Endothelial cell of umbilical vein (primary cell): ENCODE results near the gene NRG3. TPM values are rescaled to one million over a fixed set of nuclear protein-coding genes. Genes with fewer than 3 reads are reported as not detected.

Source experiments
- BruUV-seq: library from RNA; stranded (reverse); fragments of 400-500 nt; replicated peaks from 2 replicates; lab custom pipeline; 2021; lab: Mats Ljungman, UMichigan
- CTCF ChIA-PET: fragments of 300-600, 350-600 bp; sonication (Branson Sonifier 250); formaldehyde crosslinking; loops from one replicate; lab custom pipeline; 2021; ENCODE audit warnings: antibody characterized with exemption, inconsistent platforms; lab: Charles Lee
- POLR2A ChIA-PET: fragments of 300-600, 350-600 bp; sonication (Branson Sonifier 250); formaldehyde crosslinking; loops from one replicate; lab custom pipeline; 2021; ENCODE audit warnings: antibody characterized with exemption, inconsistent platforms; lab: Charles Lee
- DNase-seq: peaks from one replicate; pipeline ENCODE4 v3.0.0-alpha.2; 2011; ENCODE audit warnings: low read depth, low spot score
- FAIRE-seq: peaks from 2 replicates; lab custom pipeline; 2011; peaks lifted over from hg19 to GRCh38; lab: Jason Lieb, UNC
- H2AFZ ChIP-seq: 2 replicates; pipeline ENCODE4 v1.6.0; 2012; ENCODE audit warnings: low read depth, low read length, control low read depth, inconsistent platforms
- H3K27ac ChIP-seq: 2 replicates; pipeline ENCODE4 v1.5.1; 2011; ENCODE audit warnings: low read depth, mild to moderate bottlenecking, control low read depth, low read length, moderate library complexity; ENCODE audit not compliant: insufficient read depth
- H3K27me3 ChIP-seq, 2 experiments: 2 replicates each; pipeline versions ENCODE4 v1.6.0 to v1.6.1; 2011; ENCODE audit warnings: low read length in 2 of 2, mixed read lengths in 1 of 2; ENCODE audit not compliant: control insufficient read depth in 2 of 2, insufficient read depth in 2 of 2
- H3K36me3 ChIP-seq, 2 experiments: 2 replicates in 1 of 2; 3 replicates in 1 of 2; pipeline ENCODE4 v1.5.1; 2011; ENCODE audit warnings: low read length in 2 of 2, mild to moderate bottlenecking in 1 of 2, moderate library complexity in 1 of 2; ENCODE audit not compliant: control insufficient read depth in 2 of 2, insufficient read depth in 2 of 2; ENCODE audit errors: extremely low read depth in 1 of 2
- H3K4me1 ChIP-seq: 3 replicates; pipeline ENCODE4 v1.5.1; 2011; ENCODE audit warnings: mild to moderate bottlenecking, low read length; ENCODE audit not compliant: control insufficient read depth, insufficient read depth; ENCODE audit errors: extremely low read depth
- H3K4me2 ChIP-seq: 2 replicates; pipeline ENCODE4 v1.6.1; 2011; ENCODE audit warnings: low read length, control low read depth, mixed read lengths; ENCODE audit not compliant: insufficient read depth
- H3K4me3 ChIP-seq, 3 experiments: fragments of 200-600 bp in 1 of 3; sonication (generic), shearing (Covaris generic) in 1 of 3; replicated peaks in 1 of 3; 2 replicates each; pipeline ENCODE4 v1.5.1; 2011 to 2016; ENCODE audit warnings: control low read depth in 3 of 3, low read length in 3 of 3, mild to moderate bottlenecking in 2 of 3, inconsistent platforms in 1 of 3, low read depth in 1 of 3, moderate library complexity in 1 of 3; ENCODE audit not compliant: insufficient read depth in 1 of 3
- H3K79me2 ChIP-seq: 2 replicates; pipeline ENCODE4 v1.6.0; 2012; ENCODE audit warnings: low read length, inconsistent platforms; ENCODE audit not compliant: control insufficient read depth, insufficient read depth
- H3K9ac ChIP-seq: replicated peaks from 2 replicates; pipeline ENCODE3; 2011; ENCODE audit warnings: low read length, control low read depth; ENCODE audit not compliant: insufficient read depth; ENCODE audit errors: extremely low read depth
- H3K9me1 ChIP-seq: replicated peaks from 3 replicates; pipeline ENCODE4 v1.6.0; 2011; ENCODE audit warnings: mild to moderate bottlenecking, low read length; ENCODE audit not compliant: control insufficient read depth, insufficient read depth; ENCODE audit errors: extremely low read depth
- H3K9me3 ChIP-seq: replicated peaks from 2 replicates; pipeline ENCODE4 v1.5.1; 2012; ENCODE audit warnings: low read length, inconsistent platforms; ENCODE audit not compliant: control insufficient read depth, insufficient read depth
- H4K20me1 ChIP-seq: replicated peaks from 2 replicates; pipeline ENCODE3; 2011; ENCODE audit warnings: mild to moderate bottlenecking, low read length; ENCODE audit not compliant: control insufficient read depth, insufficient read depth; ENCODE audit errors: extremely low read depth
- EZH2 ChIP-seq: IDR thresholded peaks from 2 replicates; pipeline ENCODE4 v1.6.1; 2012; ENCODE audit warnings: borderline replicate concordance, low read depth, mild to moderate bottlenecking, moderate library complexity, low read length, inconsistent platforms; ENCODE audit not compliant: severe bottlenecking
- FOS ChIP-seq: IDR thresholded peaks from 2 replicates; pipeline ENCODE4 v1.6.1; 2011; ENCODE audit warnings: mild to moderate bottlenecking, low read length, moderate library complexity, borderline replicate concordance; ENCODE audit not compliant: insufficient read depth
- GATA2 ChIP-seq: IDR thresholded peaks from 2 replicates; pipeline ENCODE4 v1.7.0; 2011; ENCODE audit warnings: low read depth, mild to moderate bottlenecking, moderate library complexity, mixed read lengths, low read length; ENCODE audit not compliant: insufficient read length, insufficient read depth
- JUN ChIP-seq: IDR thresholded peaks from 2 replicates; pipeline ENCODE4 v1.6.1; 2011; ENCODE audit warnings: borderline replicate concordance, low read depth; ENCODE audit not compliant: insufficient read length, insufficient read depth
- MYC ChIP-seq: IDR thresholded peaks from one replicate; pipeline ENCODE4 v1.6.1; 2011; ENCODE audit warnings: mild to moderate bottlenecking, low read depth, low read length
- POLR2A ChIP-seq: IDR thresholded peaks from 2 replicates; pipeline ENCODE4 v1.6.1; 2012; ENCODE audit warnings: low read depth, mild to moderate bottlenecking, control low read depth, low read length
- POLR2AphosphoS5 ChIP-seq: IDR thresholded peaks from 2 replicates; pipeline ENCODE4 v1.6.1; 2012; ENCODE audit warnings: low read depth, mild to moderate bottlenecking, control low read depth, low read length, moderate library complexity; ENCODE audit not compliant: insufficient read depth
- dilution Hi-C: fragments of 300-500 bp; cut with MboI; formaldehyde crosslinking; loops from one replicate; pipeline ENCODE4 v1.15.0; 2019; ENCODE audit warnings: low sequenced_read_pairs; ENCODE audit not compliant: extremely low pct_ligation_motif_present
- intact Hi-C: fragments of 100-400 bp; cut with micrococcal nuclease; formaldehyde crosslinking; loops from one replicate; pipeline ENCODE4 v1.10.0; 2022
- polyA plus RNA-seq, 4 experiments: library from polyadenylated mRNA; depleted of rRNA in 3 of 4; stranded (reverse) in 3 of 4; unstranded in 1 of 4; fragments of >200 nt; gene quantifications; 2 replicates each; pipeline versions ENCODE4 v1.2.1 to v1.2.3, GENCODE V29; 2011 to 2012; ENCODE audit warnings: missing spikeins in 1 of 4
- total RNA-seq: library from RNA; stranded (reverse); gene quantifications from 2 replicates; pipeline ENCODE4 v1.2.3, GENCODE V29; 2021
- TF ChIP-seq, protein P1 (sequence below), 2 donors: IDR thresholded peaks; 1 replicate in 1 of 2; 2 replicates in 1 of 2; pipeline ENCODE4 v1.5.1; 2011; ENCODE audit warnings: low read length in 2 of 2, mild to moderate bottlenecking in 2 of 2, moderate library complexity in 2 of 2, control low read depth in 1 of 2, inconsistent platforms in 1 of 2, low read depth in 1 of 2; ENCODE audit not compliant: insufficient read depth in 1 of 2; ENCODE audit errors: extremely low read depth in 1 of 2
- TF ChIP-seq, protein P2 (sequence below): IDR thresholded peaks from 2 replicates; pipeline ENCODE4 v1.6.1; 2011; ENCODE audit not compliant: insufficient read depth, insufficient read length

NRG3 gene
- total and polyA plus RNA-seq, 2 donors (not counting 3 experiments of a cell fraction or from before 2014, with no cell fraction given) = 1.9 to 3.9 TPM

DNA sequence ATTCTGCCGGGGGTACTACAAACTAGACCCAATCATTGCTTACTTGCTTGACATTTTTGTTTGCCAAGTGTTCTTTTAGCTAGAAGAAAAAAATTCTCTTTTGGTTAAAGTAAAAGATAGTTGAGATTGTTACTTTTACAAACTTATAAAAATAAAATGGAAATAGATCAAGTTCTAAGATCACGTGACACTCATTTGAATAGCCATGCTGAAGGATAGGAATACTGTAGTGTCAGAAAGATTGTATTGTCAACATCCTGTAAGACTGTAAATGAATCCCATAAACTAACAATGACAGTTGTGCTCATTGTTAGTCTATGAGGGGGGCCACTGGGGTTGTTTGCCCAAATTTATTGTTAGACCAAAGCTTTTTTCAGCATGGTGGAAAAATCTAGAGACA is 10.5 kb downstream of the NRG3 start:
- dilution Hi-C loops (no loop called here), intact Hi-C loops (no loop called here)
- H3K27me3 ChIP-seq = no peaks in the 10 kb centered on the region
- FAIRE-seq (no peak), DNase-seq (no peak)
- TF ChIP-seq EZH2 (no peak), JUN (no peak), GATA2 (no peak), FOS (no peak), POLR2AphosphoS5 (no peak), POLR2A (no peak), MYC (no peak)
- TF ChIP-seq, protein P1, sequence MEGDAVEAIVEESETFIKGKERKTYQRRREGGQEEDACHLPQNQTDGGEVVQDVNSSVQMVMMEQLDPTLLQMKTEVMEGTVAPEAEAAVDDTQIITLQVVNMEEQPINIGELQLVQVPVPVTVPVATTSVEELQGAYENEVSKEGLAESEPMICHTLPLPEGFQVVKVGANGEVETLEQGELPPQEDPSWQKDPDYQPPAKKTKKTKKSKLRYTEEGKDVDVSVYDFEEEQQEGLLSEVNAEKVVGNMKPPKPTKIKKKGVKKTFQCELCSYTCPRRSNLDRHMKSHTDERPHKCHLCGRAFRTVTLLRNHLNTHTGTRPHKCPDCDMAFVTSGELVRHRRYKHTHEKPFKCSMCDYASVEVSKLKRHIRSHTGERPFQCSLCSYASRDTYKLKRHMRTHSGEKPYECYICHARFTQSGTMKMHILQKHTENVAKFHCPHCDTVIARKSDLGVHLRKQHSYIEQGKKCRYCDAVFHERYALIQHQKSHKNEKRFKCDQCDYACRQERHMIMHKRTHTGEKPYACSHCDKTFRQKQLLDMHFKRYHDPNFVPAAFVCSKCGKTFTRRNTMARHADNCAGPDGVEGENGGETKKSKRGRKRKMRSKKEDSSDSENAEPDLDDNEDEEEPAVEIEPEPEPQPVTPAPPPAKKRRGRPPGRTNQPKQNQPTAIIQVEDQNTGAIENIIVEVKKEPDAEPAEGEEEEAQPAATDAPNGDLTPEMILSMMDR (IDR thresholded peaks at IDR 0.05; ENCODE audit: extremely low read depth in 1 of 2, insufficient read depth in 1 of 2, low read depth in 1 of 2, low read length in 2 of 2) = no peak
- TF ChIP-seq, protein P2, sequence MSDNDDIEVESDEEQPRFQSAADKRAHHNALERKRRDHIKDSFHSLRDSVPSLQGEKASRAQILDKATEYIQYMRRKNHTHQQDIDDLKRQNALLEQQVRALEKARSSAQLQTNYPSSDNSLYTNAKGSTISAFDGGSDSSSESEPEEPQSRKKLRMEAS = no peak
- CTCF ChIA-PET = interaction anchor here (1.5 kb wide), 1 partner anchor 14 kb away, joined by 3 read pairs; no protein-coding TSS in a partner anchor
- H3K27ac ChIP-seq = no peak overlapping the region
- H3K79me2 ChIP-seq = no peaks in the 10 kb centered on the region
- H3K4me1 ChIP-seq = no peaks in the 10 kb centered on the region
- POLR2A ChIA-PET = no interaction called here
- H4K20me1 ChIP-seq = no peaks in the 10 kb centered on the region
- no peak overlapping the region for H3K4me3 ChIP-seq
- H3K9ac ChIP-seq = no peak overlapping the region
- no peaks in the 10 kb centered on the region for H3K36me3 ChIP-seq
- H3K9me1 ChIP-seq = no peaks in the 10 kb centered on the region
- H3K9me3 ChIP-seq = no peaks in the 10 kb centered on the region
- no peak overlapping the region for H2AFZ ChIP-seq
- no peak overlapping the region for H3K4me2 ChIP-seq
- no TSS peak for BruUV-seq
